Karpas-422 (cell line): ENCODE data around the gene SEMA4D. TPM values are rescaled to one million over a fixed set of nuclear protein-coding genes. Genes with fewer than 3 reads are reported as not detected.

Experiments
- DNase-seq: peaks from one replicate; pipeline ENCODE4 v3.0.0-alpha.2; 2015
- H2AFZ ChIP-seq: fragments of 200-600 bp; sonication (generic); 2 replicates; pipeline ENCODE4 v1.6.1; 2014; ENCODE audit warnings: antibody characterized with exemption, low read length, mixed read lengths
- H3K27ac ChIP-seq: fragments of 200-600 bp; sonication (generic); 2 replicates; pipeline ENCODE4 v1.5.1; 2014; ENCODE audit warnings: mild to moderate bottlenecking, low read length, moderate library complexity
- H3K27me3 ChIP-seq: fragments of 200-600 bp; sonication (generic); 2 replicates; pipeline ENCODE4 v1.6.1; 2014; ENCODE audit warnings: low read length, mixed read lengths
- H3K36me3 ChIP-seq: fragments of 200-600 bp; sonication (generic); 2 replicates; pipeline ENCODE4 v1.6.1; 2014; ENCODE audit warnings: low read length, mixed read lengths; ENCODE audit not compliant: insufficient read depth
- H3K4me1 ChIP-seq: fragments of 200-600 bp; sonication (generic); 2 replicates; pipeline ENCODE4 v1.6.1; 2014; ENCODE audit warnings: mild to moderate bottlenecking, low read length, mixed read lengths
- H3K4me2 ChIP-seq: fragments of 200-600 bp; sonication (generic); 2 replicates; pipeline ENCODE4 v1.6.1; 2014; ENCODE audit warnings: low read length, low read depth, mild to moderate bottlenecking; ENCODE audit not compliant: poor library complexity, severe bottlenecking
- H3K4me3 ChIP-seq: fragments of 200-600 bp; sonication (generic); 2 replicates; pipeline ENCODE4 v1.5.1; 2014; ENCODE audit warnings: mild to moderate bottlenecking, antibody characterized with exemption, low read length, mixed read lengths
- H3K79me2 ChIP-seq: fragments of 200-600 bp; sonication (generic); 2 replicates; pipeline ENCODE4 v1.6.1; 2014; ENCODE audit warnings: mild to moderate bottlenecking, low read length, mixed read lengths
- H3K9ac ChIP-seq: fragments of 200-600 bp; sonication (generic); 2 replicates; pipeline ENCODE4 v1.6.0; 2014; ENCODE audit warnings: low read length
- H3K9me2 ChIP-seq: fragments of 200-600 bp; sonication (generic), shearing (Covaris generic); replicated peaks from 2 replicates; pipeline ENCODE4 v1.6.0; 2014; ENCODE audit warnings: mild to moderate bottlenecking, low read length, moderate library complexity; ENCODE audit not compliant: insufficient read depth
- H3K9me3 ChIP-seq: fragments of 300-700, 200-600 bp; sonication (generic); 2 replicates; pipeline ENCODE4 v1.6.1; 2014; ENCODE audit warnings: low read length, mixed read lengths
- H4K20me1 ChIP-seq: fragments of 200-600 bp; sonication (generic); 2 replicates; pipeline ENCODE4 v1.6.1; 2014; ENCODE audit warnings: mild to moderate bottlenecking, antibody characterized with exemption, low read length, low read depth; ENCODE audit not compliant: insufficient read depth
- total RNA-seq: library from RNA; depleted of rRNA; stranded (reverse); fragments of >200 nt; shearing (Covaris generic); gene quantifications from 2 replicates; pipeline ENCODE4 v1.2.3, GENCODE V29; 2014; ENCODE audit warnings: low replicate concordance

SEMA4D gene
- total RNA-seq, 1 experiment from 2014 or later, result 2.3 TPM

DNA sequence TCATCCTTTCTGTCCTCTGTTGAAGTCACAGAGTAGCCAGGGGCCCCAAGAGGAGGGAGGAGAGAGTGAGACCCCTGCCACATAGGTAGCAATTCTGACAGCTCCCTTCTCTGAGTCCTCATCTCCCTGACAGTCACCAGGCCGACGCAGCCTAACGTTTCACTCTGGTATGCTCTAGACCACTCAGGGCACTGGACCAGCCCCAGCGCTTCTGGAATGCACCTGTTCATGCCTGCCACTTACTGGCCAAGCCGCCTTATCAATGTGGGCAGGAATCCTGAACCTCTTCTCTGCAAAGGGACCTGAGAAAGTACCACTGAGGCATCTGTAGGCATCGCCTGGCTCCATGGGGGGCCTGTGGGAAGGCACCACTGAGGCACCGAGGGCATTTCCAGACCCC, 129.4 kb downstream of the SEMA4D start:
- Histone ChIP-seq H3K4me3 (no peak overlapping the region), H3K79me2 (no peaks in the 10 kb centered on the region), H3K27me3 (no peaks in the 10 kb centered on the region), H3K36me3 (no peaks in the 10 kb centered on the region), H4K20me1 (no peaks in the 10 kb centered on the region), H3K9me2 (no peaks in the 10 kb centered on the region), H3K9ac (no peak overlapping the region), H3K4me1 (no peaks in the 10 kb centered on the region), H3K4me2 (no peak overlapping the region), H3K27ac (no peak overlapping the region), H3K9me3 (no peaks in the 10 kb centered on the region), H2AFZ (no peak overlapping the region)
- DNase-seq, result no peak

DNA sequence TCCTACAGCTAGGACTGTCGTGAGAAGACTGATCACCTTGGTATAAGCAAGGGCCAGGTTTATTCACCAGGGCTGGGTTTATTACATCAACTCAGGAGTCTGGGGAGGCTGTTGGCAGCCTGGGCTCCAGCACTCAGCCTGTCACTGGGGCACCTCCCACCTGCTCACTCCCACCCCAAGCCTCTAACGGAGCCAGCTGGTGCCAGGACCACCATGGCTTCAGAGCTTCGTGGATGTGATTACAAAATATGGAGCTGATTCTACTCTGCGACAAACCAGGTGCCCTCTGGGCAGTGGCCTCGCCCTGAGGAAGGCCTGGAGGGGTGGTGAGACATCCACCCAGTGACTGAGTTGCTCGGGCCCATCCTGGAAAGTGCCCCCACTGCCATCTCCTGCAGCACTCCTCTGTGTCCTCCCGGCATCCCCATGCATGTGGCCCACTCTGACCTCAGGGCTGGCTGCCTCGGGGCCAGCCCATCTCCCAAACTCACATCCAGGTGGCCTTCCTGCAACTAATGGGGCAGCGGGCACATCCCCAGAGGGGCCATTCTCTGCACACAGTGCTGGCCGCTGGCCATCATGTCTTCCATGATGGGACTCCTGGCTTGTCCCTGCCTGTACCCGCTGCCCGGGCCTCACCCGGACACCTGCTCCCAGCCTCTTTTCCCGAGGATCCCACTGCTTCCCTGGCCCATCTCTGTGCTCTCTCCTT, 130.0 kb downstream of the SEMA4D start:
- no peaks in the 10 kb centered on the region for H3K36me3 ChIP-seq
- H3K9me2 ChIP-seq, result no peaks in the 10 kb centered on the region
- no peaks in the 10 kb centered on the region for H4K20me1 ChIP-seq
- no peak overlapping the region for H2AFZ ChIP-seq
- H3K4me2 ChIP-seq, result no peak overlapping the region
- no peaks in the 10 kb centered on the region for H3K9me3 ChIP-seq
- H3K27ac ChIP-seq, result no peak overlapping the region
- no peaks in the 10 kb centered on the region for H3K79me2 ChIP-seq
- H3K4me3 ChIP-seq, result no peak overlapping the region
- H3K4me1 ChIP-seq, result no peaks in the 10 kb centered on the region
- DNase-seq, result no peak
- H3K9ac ChIP-seq, result no peak overlapping the region
- H3K27me3 ChIP-seq, result no peaks in the 10 kb centered on the region

DNA sequence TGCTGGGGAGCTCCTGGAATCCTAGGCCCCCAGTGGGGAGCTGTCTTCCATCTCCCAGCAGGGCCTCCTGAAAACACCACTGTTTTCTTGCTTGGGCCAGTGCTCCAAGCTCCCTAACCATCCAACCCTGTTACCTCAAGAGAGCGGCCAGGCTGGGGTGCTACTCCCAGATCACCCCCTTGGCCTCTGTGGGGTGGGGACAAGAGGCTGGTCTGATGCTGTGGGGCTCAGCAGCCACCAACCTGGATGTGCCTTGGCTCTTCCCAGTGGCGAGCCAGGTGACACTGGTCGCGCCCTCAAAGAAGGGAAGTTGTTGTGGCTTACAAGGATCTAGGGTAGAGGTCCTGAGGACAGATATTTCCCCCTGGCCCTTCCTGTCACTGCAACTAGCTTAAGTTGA, 130.6 kb downstream of the SEMA4D start:
- Histone ChIP-seq H3K9me3 (no peaks in the 10 kb centered on the region), H3K9ac (no peak overlapping the region), H3K27me3 (no peaks in the 10 kb centered on the region), H4K20me1 (no peaks in the 10 kb centered on the region), H3K4me2 (no peak overlapping the region), H3K4me1 (no peaks in the 10 kb centered on the region), H2AFZ (no peak overlapping the region), H3K79me2 (no peaks in the 10 kb centered on the region), H3K36me3 (no peaks in the 10 kb centered on the region), H3K9me2 (no peaks in the 10 kb centered on the region), H3K4me3 (no peak overlapping the region), H3K27ac (no peak overlapping the region)
- no peak for DNase-seq

DNA sequence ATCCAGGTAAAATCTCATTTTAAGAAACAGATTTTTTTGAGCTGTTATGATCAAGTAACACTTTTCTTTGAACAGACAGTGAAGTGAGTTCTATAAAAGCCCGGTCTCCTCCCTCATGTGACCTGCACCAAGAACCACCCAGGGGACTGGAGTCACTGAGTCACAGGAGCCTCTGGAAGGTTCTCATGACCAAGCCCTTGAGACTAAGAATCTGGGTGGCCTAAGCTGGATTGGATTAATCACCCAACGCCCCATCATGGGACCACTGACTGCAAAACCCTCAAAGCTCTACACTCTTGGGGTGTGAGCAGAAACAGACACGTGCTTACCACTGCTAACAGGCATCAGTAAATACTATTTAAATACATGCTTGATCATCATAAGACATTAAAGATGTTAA, 131.2 kb downstream of the SEMA4D start:
- Histone ChIP-seq H3K9me2 (no peaks in the 10 kb centered on the region), H3K36me3 (no peaks in the 10 kb centered on the region), H3K4me1 (no peaks in the 10 kb centered on the region), H3K79me2 (no peaks in the 10 kb centered on the region), H2AFZ (no peak overlapping the region), H4K20me1 (no peaks in the 10 kb centered on the region), H3K4me3 (no peak overlapping the region), H3K27me3 (no peaks in the 10 kb centered on the region), H3K27ac (no peak overlapping the region), H3K4me2 (no peak overlapping the region), H3K9me3 (no peaks in the 10 kb centered on the region), H3K9ac (no peak overlapping the region)
- DNase-seq, result no peak

DNA sequence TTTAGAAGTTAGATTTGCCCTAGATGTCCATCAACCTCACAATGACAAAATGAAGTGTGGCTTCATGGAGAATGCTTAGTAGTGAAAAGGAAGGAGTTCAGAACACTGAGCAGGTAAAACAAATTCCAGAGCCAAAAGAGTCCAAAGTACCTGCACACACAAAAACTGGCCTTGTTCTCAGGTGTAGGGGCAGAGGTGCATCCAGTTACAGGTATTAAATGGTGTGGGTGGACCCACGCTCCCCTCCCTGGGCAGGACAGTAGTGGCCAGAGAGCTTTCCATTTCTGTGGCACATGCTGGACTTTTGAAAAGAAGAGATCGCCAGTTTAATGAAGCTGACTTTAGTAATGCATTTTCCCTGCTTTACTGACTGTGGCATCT, 132.4 kb downstream of the SEMA4D start:
- no peak for DNase-seq
- H3K9ac ChIP-seq, result no peak overlapping the region
- H3K4me3 ChIP-seq, result no peak overlapping the region
- H3K9me3 ChIP-seq, result no peaks in the 10 kb centered on the region
- H3K79me2 ChIP-seq, result no peaks in the 10 kb centered on the region
- no peak overlapping the region for H3K4me2 ChIP-seq
- H3K4me1 ChIP-seq, result no peaks in the 10 kb centered on the region
- no peak overlapping the region for H2AFZ ChIP-seq
- no peaks in the 10 kb centered on the region for H3K9me2 ChIP-seq
- H3K27ac ChIP-seq, result no peak overlapping the region
- no peaks in the 10 kb centered on the region for H3K27me3 ChIP-seq
- no peaks in the 10 kb centered on the region for H4K20me1 ChIP-seq
- peaks cover 9% of the 10 kb centered on the region; the same call in 1 of the 2 replicates for H3K36me3 ChIP-seq

DNA sequence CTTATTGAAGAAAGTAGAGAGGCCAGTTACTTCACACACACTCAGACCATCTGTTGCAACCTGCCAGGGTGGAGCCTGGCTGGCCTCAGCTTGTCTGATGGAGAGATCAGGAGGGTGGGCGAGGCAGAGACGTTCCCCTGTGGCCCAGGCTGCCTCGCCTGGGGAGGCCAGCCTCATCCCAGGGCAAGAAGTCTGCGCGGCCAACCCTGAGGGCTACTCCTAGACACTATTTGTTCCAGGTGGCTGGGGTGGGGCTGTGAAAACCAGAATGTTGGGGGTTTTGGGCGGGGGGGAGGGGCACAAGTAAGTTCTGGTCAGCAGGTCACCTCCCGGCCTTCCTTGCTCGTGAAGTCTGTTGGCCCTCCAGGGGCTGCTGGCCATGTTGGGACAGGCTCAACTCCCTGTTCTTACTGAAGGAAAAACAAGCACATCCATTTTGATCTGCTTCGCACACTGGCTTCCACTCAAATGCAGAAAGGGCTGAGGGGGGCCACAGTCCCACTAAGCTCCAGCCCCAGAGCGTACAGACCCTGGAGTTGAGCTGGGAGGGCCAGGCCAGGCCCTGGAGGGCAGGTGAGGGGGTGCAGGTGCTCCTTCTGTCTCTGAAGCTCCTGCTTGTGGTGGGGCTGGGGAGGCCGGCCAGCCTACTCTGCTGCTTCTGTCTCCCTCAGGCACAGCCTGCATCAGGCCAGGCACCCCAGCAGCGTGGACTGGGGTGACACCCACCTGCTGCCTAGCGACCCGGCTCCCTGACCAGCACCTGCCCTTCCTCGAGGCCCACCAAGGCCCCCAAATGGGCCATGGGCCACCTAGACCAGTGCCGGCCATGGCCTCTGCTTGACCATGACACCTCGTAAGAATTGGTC, 133.0 kb downstream of the SEMA4D start:
- H2AFZ ChIP-seq, result no peak overlapping the region
- H3K27me3 ChIP-seq, result no peaks in the 10 kb centered on the region
- no peaks in the 10 kb centered on the region for H4K20me1 ChIP-seq
- DNase-seq, result no peak
- no peaks in the 10 kb centered on the region for H3K9me3 ChIP-seq
- H3K4me3 ChIP-seq, result no peak overlapping the region
- H3K9ac ChIP-seq, result no peak overlapping the region
- H3K79me2 ChIP-seq, result no peaks in the 10 kb centered on the region
- H3K4me1 ChIP-seq, result no peaks in the 10 kb centered on the region
- H3K9me2 ChIP-seq, result no peaks in the 10 kb centered on the region
- no peak overlapping the region for H3K27ac ChIP-seq
- no peak overlapping the region for H3K4me2 ChIP-seq
- H3K36me3 ChIP-seq, result peaks cover 15% of the 10 kb centered on the region; the same call in 1 of the 2 replicates

DNA sequence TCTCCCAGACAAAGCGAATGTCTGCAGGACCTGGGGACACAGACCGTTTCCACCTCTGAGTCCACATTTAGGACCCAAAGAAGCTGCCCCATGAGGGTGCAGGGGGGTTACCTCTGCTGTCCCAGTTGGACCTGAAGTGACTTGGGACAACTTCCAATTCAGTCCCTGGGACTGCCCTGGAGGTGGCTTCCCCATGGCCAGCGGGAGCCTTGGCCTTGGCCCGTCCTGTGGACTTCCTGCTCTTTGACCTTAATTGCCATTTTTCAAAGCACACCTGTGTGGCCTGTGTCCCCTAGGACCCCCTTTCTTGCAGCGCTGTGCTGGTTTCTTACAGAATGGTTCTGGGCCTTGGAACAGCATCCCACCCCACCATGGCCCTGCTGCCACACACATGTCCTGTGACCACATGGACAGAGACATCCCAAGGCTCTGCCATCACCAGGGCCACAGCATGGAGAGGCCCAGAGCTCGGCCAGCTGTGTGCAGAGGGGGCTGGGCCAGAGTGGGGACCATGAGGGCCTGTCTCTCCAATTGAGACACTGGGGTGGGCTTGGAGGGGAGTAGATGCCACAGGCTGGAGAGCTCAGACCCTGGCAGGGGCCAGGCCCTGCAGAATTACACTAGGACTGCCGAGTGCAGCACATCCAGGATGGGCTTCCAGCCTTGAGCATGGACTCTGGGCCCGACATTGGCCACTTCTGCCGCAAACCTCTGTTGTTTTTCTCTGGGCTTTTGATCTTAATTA, 133.8 kb downstream of the SEMA4D start:
- no peaks in the 10 kb centered on the region for H3K4me1 ChIP-seq
- no peak overlapping the region for H3K4me3 ChIP-seq
- H3K27ac ChIP-seq, result no peak overlapping the region
- H3K9ac ChIP-seq, result no peak overlapping the region
- no peaks in the 10 kb centered on the region for H3K27me3 ChIP-seq
- H3K79me2 ChIP-seq, result no peaks in the 10 kb centered on the region
- no peaks in the 10 kb centered on the region for H3K9me3 ChIP-seq
- H3K4me2 ChIP-seq, result no peak overlapping the region
- H4K20me1 ChIP-seq, result no peaks in the 10 kb centered on the region
- H2AFZ ChIP-seq, result no peak overlapping the region
- no peaks in the 10 kb centered on the region for H3K9me2 ChIP-seq
- DNase-seq, result no peak
- H3K36me3 ChIP-seq, result peaks cover 18% of the 10 kb centered on the region; the same call in 1 of the 2 replicates

DNA sequence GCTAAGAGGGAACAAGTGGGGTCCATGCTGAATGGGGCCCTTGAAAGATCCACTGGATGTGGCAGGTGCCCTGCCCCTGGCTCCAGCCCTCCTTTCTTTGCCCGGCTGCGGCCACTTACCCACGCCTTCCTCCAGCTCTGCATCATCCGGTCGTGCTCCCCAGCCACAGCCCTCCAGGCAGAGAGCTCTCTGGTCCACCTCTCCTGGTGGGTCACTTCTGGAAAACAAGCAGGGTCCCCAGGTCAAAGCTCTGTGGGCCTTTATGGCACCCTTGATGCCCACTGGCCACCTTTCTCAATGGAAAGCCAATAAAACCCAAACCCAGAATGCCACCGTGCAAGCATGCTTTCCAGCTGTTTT, 134.6 kb downstream of the SEMA4D start:
- H3K36me3 ChIP-seq, result peaks cover 18% of the 10 kb centered on the region; the same call in 1 of the 2 replicates
- no peaks in the 10 kb centered on the region for H3K27me3 ChIP-seq
- H3K79me2 ChIP-seq, result no peaks in the 10 kb centered on the region
- H3K9me3 ChIP-seq, result no peaks in the 10 kb centered on the region
- H3K9me2 ChIP-seq, result no peaks in the 10 kb centered on the region
- no peaks in the 10 kb centered on the region for H4K20me1 ChIP-seq
- H3K27ac ChIP-seq, result no peak overlapping the region
- no peak overlapping the region for H3K4me2 ChIP-seq
- DNase-seq, result no peak
- H3K4me1 ChIP-seq, result no peaks in the 10 kb centered on the region
- H3K9ac ChIP-seq, result no peak overlapping the region
- H3K4me3 ChIP-seq, result no peak overlapping the region
- H2AFZ ChIP-seq, result no peak overlapping the region
